NB4 (cell line): Measurements from ENCODE around the gene LAMA3.
A peak's percentile ranks its signal among the peaks of the same experiment; 100 is the strongest.

Experiments
- DNase-seq: peaks from one replicate; pipeline ENCODE4 v3.0.0; 2010; ENCODE audit warnings: low read depth
- H3K4me3 ChIP-seq: one replicate; pipeline ENCODE4 v1.5.1; 2011; ENCODE audit warnings: mild to moderate bottlenecking, low read depth, low read length, moderate library complexity
- MYC ChIP-seq: IDR thresholded peaks from 2 replicates; pipeline ENCODE4 v1.6.1; 2011; ENCODE audit warnings: low read depth, low read length
- POLR2A ChIP-seq: IDR thresholded peaks from 2 replicates; pipeline ENCODE4 v1.6.1; 2011; ENCODE audit warnings: mild to moderate bottlenecking; ENCODE audit not compliant: insufficient read length; ENCODE audit errors: extremely low read depth
- TF ChIP-seq, protein P1 (sequence below): IDR thresholded peaks from 2 replicates; pipeline ENCODE4 v1.6.1; 2011; ENCODE audit warnings: low read depth, low read length
- TF ChIP-seq, protein P2 (sequence below): IDR thresholded peaks from one replicate; pipeline ENCODE4 v1.5.1; 2012; ENCODE audit warnings: low read depth, low read length

The LAMA3 gene

DNA sequence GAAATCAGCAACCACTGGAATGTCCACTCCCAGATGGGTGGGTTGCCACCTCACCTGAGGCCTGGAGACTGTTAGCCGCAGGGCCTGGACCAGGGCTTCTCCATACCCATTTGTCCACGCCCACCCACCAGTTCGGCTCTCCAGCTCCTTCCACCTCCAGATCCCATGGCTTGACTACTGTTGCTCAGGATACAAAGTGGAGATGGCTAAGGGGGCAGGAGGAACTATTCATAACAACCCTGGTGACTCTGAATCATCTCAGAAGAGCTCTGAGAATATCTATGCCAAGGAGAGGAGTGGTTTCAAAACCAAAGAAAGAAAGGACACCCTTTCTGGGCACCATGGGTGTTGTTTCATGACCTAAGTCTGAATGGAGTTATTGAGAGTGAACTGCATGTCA lies 145.8 kb downstream of the LAMA3 start:
- no peak overlapping the region for H3K4me3 ChIP-seq
- DNase-seq: no peak
- no peak for TF ChIP-seq POLR2A
- TF ChIP-seq MYC: no peak
- TF ChIP-seq, protein P1, sequence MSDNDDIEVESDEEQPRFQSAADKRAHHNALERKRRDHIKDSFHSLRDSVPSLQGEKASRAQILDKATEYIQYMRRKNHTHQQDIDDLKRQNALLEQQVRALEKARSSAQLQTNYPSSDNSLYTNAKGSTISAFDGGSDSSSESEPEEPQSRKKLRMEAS: no peak
- TF ChIP-seq, protein P2, sequence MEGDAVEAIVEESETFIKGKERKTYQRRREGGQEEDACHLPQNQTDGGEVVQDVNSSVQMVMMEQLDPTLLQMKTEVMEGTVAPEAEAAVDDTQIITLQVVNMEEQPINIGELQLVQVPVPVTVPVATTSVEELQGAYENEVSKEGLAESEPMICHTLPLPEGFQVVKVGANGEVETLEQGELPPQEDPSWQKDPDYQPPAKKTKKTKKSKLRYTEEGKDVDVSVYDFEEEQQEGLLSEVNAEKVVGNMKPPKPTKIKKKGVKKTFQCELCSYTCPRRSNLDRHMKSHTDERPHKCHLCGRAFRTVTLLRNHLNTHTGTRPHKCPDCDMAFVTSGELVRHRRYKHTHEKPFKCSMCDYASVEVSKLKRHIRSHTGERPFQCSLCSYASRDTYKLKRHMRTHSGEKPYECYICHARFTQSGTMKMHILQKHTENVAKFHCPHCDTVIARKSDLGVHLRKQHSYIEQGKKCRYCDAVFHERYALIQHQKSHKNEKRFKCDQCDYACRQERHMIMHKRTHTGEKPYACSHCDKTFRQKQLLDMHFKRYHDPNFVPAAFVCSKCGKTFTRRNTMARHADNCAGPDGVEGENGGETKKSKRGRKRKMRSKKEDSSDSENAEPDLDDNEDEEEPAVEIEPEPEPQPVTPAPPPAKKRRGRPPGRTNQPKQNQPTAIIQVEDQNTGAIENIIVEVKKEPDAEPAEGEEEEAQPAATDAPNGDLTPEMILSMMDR: no peak

DNA sequence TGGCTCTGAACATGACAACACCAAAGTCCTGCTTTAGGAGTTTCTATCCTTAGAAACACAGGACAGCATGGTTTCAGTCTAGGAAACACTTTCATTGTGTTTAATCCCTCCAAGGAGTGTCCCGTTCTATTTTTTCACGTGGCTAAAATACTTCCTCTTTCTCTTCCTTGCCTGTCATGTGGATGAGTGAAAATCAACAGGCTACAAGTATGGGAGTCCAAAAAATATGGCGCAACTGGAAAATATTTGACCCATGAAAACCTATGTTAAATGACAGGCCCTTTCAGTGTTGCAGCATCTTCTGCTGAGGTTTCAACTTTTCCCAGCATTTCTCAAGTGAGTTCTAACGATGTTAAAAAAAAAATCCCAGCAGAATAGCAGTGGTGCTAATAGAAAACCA lies 146.3 kb downstream of the LAMA3 start:
- TF ChIP-seq POLR2A (no peak), MYC (no peak)
- TF ChIP-seq, protein P2: no peak
- TF ChIP-seq, protein P1: no peak
- no peak overlapping the region for H3K4me3 ChIP-seq
- peak; percentile 45 for DNase-seq

DNA sequence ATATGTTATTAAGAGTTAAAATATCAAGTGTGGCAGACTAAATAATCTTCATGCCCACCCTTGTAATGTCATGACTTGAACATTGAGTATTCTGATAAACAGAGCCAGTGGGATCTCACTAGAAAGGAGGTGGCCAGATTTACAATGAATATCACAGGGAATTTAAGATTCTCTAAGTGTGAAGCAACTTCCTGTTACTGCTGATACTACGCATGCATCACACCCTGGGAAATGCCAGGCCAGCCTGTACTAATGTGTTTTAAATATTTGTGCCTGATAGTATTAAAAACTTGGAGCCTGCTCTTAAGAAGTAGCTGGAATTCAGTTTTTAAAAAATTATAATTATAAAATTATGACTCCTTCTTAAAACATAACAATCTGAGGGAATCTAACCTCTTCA lies 148.3 kb downstream of the LAMA3 start:
- H3K4me3 ChIP-seq: no peak overlapping the region
- no peak for TF ChIP-seq POLR2A
- no peak for TF ChIP-seq MYC
- TF ChIP-seq, protein P1: no peak
- TF ChIP-seq, protein P2: no peak
- peak; percentile 24 for DNase-seq

DNA sequence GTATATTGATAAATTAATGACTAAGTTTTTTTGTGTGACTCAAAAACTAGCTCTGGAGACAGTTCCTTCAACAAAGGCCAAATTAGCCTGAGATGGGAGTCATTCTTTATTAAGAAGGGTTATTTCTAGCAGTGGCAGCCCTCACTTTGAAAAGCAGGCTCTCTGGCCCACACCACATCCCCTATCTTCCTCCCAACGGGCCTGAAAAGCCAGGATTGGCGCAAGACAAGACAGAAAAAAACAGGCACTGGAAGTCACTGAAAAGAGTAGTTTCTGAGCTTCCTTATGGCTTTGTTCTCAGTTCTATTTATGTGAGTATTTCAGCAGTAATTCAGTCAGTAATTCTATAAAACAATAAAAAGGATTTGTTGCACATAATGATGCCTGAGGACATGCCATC lies 149.0 kb downstream of the LAMA3 start:
- DNase-seq: no peak
- H3K4me3 ChIP-seq: no peak overlapping the region
- TF ChIP-seq, protein P2: no peak
- TF ChIP-seq MYC (no peak), POLR2A (no peak)
- TF ChIP-seq, protein P1: no peak

DNA sequence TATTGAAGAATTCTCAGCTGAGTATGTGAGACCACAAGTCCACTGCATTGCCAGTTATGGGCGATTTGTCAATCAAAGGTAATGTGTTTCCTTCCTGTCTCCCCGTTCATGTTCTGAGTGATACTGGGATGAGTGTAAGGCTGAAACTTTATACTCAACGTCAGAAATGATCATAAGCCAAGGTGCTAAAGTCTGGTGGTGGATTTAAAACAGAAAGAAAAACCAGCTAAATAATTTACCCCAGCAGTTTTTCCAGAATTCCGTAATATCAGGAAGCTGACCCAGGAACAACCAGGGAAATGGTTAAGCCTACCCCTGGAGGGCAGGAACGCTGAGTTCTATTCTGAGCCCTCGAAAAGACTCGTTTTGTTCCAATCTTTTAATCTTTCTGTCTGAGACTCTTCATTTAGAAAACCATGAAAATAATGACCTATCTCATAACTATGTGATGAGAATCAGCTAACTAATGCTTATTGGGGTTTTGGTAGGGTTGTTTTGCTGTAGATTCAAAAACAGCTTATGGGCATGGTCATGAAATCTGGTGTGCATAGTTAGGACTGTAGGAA lies 149.6 kb downstream of the LAMA3 start:
- no peak overlapping the region for H3K4me3 ChIP-seq
- DNase-seq: no peak
- TF ChIP-seq MYC (no peak), POLR2A (no peak)
- TF ChIP-seq, protein P2: no peak
- TF ChIP-seq, protein P1: no peak

DNA sequence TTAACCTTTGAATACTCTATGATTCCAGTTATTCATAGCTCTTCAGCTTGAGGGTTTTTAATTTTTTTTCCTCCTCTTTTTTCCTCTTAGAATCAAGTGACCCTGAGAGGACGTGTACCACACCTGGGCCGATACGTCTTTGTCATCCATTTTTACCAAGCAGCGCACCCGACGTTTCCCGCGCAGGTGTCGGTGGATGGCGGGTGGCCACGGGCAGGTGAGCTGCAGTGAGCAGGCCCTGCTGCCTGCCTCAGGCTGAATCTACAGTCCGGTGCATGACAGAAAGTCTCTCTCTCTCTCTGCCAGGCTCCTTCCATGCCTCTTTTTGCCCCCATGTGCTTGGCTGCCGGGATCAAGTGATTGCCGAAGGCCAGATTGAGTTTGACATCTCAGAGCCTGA lies 153.1 kb downstream of the LAMA3 start:
- no peak for DNase-seq
- no peak overlapping the region for H3K4me3 ChIP-seq
- no peak for TF ChIP-seq POLR2A
- TF ChIP-seq, protein P2: no peak
- TF ChIP-seq MYC: no peak
- TF ChIP-seq, protein P1: no peak
